ENCODE data around the gene NSUN5.
"Not testable (repeated sequence)": the region's sequence is repeated elsewhere in the genome, so short reads cannot be mapped to it uniquely, and the experiment has no call there.

The NSUN5 gene

DNA sequence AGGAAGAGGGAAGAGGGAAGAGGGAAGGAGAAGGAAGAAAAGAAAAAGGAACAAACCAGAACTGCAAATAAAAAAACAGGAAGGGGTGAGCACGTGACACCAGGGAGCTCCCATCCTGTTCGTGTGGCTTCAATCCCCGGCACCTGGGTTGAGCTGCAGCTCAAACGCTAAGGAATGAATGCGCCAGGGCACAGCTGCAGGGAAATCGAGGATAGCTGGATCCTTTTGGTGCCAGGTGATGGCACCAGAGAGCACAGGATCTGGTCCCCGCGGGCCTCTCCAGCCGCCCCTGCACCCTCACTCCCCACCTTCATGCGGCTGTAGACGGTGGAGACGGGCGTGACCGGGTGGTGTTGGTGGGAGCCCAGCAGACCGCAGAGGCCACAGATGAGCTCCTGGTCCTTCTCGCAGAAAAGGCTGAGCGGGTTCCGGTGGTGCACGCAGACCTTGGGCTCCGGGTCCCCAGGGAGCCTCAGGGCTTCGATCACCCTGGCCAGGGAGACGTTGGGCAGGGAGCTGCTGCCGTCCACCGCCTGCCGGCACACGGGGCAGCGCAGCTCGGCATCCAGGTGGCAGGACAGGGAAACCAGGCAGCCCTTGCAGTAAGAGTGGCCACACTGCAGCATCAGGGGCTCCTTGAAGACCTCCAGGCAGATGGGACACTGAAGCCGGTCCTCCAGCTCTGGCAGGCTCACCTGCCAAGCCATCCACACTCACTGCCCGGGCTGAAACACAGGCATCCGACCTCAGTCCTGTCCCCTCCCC, 15.6 kb upstream of the NSUN5 start:
- peak; percentile 25 for DNase-seq

DNA sequence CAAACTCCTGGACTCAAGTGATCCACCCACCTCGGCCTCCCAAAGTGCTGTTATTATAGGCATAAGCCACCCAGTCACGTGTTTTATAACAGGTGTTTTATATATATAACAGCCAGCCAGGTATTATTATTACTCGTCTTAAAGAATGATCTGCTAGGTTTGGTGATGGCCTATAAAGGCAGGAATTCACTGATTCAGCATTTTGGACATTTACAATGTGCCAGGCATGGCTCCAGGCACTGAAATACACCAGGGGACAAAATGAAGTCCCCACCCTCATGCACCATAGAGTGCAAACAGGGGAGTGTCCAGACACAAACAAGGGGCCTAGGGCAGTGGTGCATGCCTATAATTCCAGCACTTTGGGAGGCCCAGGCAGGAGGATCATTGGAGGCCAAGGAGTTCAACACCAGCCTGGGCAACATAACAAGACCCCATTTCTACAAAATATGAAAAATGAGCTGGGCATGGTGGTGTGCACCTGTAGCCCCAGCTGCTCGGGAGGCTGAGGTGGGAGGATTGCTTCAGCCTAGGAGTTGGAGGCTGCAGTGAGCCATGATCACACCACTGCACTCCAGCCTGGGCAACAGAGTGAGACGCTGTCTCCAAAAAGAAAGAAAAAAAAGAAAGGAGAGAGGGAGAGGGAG, 14.9 kb upstream of the NSUN5 start:
- DNase-seq, result not testable (repeated sequence)

DNA sequence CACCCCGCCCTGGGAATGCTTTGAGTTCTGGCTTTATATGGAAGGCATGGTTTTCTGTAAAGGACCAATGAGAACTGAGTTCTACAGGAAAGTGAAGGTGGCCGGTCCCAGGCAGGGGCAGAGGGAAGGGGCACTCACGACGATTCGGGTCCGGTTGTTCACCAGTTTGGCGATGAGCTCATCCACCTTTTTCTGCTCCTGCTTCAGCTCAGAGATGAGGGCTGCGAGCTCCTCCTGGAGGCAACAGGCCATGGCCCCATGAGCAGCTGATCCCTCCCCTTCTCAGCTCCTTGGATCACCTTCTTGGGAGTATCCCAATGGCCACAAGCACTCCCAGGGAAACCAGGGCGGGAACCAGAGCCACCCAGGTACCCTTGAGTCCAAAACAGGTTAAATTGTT, 11.4 kb upstream of the NSUN5 start:
- DNase-seq, result not testable (repeated sequence)

DNA sequence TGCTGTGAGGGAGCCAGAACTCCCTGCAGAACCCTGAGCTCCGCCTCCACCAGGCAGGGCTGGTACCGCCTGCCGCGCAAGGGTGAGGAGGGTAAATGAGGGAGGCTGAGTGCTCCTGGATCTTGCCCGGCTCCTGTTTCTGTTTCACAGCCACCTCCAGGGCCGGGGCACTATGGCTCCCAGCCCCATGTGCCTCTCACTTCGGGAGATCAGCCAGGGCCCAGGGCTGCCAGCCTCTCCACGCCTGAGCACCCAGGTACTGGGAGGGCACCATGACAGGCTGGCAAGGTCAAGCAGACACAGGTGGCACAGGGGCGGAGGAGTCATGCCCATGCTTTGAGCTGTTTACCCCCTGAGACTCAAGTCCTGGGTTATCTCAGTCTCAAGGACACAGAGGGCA, 10.9 kb upstream of the NSUN5 start:
- not testable (repeated sequence) for DNase-seq

DNA sequence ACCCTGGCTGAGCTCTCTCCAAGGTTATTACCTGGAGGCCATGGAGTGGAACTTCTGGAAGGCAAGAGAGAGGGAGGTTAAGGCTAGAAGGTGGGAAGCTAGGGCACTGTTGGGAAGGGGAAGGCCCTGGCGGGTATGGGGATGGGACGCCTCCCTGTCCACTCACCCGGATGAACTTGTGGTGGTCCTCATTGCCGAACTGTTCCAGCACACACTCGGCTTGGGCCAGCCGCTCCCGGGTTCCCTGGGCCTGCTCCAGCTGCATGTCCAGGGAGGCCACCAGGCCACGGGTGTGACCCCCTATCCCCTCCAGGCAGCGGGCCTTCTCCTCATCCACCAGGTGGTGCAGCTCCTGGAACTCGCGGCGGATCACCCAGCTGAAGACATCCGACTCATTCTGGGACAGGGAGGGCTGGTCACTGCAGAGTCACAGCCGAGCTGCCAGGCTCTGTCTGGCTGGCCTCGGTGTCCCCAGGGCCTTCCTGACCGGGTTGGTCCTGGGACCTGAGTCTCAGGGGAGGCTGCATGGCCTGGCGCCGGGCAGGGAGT, 10.1 kb upstream of the NSUN5 start:
- DNase-seq, result not testable (repeated sequence)

DNA sequence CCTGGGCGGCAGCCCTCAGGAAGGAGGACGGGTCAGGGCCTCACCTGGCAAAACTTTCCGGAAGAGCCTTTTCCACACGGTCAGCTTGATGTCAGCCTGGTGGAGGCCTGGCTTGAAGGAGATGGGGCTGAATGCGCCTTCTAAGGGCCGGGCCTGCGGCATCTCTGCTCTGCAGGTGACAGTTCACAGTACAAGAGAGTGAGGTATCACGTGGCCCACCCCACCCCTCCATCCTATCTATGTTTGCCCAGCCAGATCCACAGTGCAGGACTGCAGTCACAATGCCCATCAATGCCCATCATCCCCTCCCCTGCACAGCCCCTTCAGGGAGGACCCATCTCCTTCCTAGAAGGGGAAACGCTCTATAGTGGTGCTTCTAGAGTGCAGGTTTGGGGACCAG, 7.9 kb upstream of the NSUN5 start:
- DNase-seq, result no peak

DNA sequence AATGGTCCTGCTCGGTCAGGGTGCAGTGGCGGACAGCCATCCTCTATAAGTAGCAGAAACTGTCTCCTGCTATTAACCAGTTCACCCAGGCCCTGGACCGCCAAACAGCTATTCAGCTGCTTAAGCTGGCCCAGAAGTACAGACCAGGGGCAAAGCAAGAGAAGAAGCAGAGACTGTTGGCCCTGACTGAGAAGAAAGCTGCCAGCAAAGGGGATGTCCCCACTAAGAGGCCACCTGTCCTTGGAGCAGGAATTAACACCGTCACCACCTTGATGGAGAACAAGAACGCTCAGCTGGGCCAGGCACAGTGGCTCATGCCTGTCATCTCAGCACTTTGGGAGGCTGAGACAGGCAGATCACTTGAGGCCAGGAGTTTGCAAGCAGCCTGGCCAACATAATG, 5.6 kb upstream of the NSUN5 start:
- no peak for DNase-seq

DNA sequence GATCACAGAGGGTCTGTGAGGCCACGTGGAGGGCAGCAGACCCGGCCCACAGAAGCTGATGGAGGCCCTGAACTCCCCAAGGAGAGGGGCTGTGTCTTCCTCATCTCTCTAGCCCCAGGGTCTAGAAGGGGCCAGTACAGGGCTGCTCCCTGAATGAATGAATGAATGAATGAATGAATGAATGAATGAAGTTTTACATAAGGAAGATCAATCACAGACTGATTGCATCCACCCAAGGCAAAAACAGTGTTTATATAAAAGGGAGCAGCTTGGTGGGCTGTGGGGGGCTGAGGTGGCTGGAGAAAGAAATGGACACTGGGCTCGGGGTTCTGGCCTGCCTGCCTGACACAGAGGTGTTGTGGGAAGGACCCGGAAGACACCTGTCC, 4.9 kb upstream of the NSUN5 start:
- no peak for DNase-seq

DNA sequence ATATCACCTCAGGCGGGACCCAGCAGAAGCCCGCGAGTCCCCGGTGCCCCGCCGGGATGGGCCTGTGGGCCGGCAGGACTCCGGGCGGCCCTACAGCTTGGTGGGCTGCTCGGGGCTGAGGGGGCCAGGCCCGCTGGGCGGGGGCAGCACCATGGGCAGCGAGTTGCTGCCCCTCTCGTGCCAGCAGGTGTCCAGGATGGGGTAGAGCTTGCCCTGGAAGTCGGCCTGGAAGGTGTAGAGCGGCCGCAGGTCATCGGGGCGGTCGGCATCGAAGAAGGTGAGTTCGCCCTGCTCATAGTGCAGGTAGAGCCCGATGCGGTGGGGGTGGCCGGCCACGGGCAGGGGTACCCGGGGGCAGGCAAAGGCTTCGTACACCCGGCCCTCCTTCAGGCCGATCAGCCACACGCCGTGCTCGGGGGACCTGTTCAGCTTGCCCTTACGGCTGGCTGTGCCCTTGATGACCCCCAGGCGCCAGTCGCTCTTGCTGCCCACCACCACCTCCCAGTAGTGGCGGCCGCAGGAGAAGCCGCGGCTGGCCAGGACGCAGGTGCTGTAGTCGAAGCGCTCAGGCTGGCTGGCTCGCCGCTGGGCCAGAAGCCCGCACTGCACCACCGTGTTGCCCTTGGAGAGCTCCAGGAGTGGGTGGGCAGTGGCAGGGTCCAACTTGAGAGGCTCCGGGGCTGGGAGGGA, 4.3 kb upstream of the NSUN5 start:
- DNase-seq, result no peak

DNA sequence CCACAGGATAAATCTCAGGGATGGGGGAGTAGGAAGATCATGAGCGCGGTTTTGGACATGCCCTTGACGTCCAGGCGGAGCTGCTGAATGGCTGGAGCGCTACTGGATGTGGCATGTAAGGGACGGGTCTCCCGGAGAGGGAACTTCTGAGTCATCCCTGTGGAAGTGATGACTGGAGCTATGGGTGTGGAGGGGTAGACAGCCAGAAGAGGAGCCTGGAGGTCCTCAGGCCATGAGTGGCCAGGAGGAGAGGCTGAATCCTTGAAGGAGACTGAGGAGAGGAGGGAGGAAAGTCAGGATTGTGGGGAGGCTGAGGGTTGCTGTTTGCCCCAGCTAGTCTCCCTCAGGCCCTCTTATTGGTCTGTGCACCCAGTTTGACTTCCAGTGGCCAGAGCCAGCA, 2.8 kb upstream of the NSUN5 start:
- not testable (repeated sequence) for DNase-seq

DNA sequence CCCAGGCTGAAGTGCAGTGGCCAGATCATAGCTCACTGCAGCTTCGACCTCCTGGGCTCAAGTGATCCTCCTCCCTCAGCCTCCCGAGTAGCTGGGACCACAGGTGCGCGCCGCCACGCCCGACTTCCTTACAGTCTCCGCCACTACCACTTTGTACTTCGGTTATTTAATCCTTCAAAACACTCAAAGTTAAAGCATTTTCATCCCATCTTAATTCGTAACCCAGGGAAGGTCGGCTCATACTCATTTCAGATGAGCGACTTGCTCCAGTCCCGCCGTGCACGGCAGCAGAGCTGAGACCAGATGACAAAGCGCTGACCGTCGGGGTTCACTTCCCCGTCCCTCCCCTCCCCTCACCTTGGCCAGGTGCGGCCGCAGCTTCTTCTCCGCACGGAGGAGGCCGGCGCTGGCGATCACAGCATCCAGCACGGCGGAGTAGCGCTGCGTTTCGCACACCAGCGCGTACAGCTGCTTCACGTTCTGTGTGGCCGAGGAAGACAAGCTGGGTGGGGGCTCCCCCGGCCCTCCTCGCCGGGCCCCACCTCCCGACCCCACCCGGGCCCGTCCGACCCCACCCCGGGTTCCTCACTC, 457 bp downstream of the NSUN5 start:
- DNase-seq, result no peak

DNA sequence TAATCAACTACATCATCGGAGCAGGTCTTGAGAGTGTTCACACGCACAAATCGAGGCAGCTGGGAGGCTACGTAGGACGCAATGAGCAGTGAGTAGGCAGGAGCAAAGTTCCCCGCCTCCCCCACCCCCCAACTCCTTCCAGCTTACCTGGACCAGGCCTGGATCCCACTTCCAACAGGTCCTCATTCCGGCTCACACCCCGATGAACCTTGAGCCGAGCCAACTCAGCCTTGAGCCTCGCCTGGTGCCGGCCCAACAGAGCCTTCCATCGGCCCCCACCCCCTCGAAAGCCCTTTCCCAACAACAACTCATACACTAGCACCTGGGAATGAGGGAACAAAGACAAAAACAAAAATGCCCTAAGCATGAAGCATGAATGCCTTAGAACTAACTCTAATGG, 1.2 kb downstream of the NSUN5 start:
- no peak for DNase-seq

DNA sequence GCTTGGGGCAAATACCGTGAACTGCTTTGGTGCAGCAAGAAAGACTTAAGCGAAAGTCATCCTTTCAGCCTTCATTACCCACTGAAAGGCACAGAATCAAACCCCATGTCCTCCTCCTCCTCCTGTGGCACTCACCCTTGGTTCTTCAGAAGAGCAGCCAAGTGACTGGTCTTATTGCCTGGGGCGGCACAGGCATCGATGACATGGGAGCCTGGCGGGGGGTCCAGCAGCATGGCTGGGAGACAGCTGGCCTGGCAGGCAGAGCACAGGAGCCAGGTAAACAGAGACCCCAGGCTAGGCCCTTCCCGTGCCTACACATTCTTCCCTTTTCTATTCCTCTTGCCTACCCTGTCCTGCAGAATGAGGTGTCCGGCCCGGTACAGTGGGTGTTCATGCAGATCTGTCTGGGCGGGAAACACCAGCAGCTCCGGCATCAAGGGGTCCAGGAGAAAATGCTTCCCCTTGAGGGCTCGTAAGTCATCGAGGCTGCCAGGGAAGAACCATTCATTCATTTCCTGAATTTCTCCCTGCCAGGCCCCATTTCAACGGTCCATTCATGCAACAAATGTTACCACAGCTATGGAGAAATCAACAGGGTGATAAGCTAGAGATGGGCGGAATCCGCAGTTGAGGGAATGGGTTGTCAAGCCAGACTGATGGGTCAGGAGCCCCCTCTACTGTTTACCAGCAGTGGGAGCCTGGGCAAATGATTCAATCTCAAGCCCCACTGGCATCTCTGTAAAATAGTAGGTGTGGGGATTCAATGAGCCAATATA, 3.8 kb downstream of the NSUN5 start:
- not testable (repeated sequence) for DNase-seq

DNA sequence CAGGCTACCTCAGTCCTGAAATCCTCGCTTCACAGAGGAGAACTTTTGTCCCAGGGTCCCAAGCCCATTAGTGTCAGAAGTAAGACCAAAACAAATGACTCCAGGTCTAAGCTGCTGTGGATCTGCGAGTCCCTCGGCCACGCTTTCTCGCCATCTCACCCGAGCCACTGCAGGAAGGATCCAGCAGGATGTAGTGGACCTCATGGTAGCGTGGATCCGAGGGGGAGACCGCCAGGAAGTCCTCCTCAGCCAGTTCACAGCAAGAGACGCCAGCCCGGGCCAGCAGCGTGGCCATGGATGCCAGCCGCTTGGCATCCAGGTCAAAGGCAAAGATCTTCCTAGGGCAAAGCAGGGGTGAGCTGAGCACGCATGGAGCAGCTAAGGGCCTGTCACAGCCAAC, 4.6 kb downstream of the NSUN5 start:
- no peak for DNase-seq

DNA sequence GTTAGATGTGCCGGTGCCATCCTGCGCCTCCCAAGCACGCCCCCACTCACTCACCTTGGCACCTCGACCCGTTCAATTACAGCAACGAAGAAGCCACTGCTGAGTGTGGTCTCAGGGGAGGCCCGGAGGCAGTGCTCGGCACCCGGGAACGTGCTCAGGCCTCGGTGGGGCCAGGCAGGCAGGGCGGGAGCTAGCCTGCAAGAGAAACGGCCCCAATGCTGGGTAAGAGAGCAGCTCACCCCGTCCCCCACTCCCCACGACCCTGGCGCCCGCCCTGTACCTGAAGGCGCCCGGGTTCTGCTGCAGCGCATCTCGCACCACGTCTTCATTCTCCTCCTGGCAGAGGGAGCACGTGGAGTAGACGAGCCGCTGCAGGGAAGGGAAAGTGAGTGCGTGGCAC, 5.1 kb downstream of the NSUN5 start:
- DNase-seq, result no peak

DNA sequence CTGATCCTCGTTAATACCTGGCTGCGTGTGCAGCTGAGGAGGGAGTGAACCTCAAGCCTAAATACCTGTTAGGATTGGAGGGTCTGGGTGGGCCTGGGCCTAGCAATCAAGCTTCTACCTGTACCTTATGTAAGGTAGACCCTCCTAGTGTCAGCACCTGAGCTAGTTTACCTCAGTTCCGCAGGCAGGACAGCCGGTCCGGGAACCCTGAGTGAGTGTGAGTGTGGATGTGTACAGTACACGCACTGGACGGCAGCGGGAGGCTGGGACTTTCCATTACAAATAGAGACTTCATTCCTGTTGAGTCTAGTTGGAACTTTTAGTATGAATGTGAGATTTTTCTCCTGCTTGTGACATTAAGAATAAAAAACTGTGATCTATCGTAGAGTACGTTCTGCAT, 5.8 kb downstream of the NSUN5 start:
- DNase-seq, result not testable (repeated sequence)

DNA sequence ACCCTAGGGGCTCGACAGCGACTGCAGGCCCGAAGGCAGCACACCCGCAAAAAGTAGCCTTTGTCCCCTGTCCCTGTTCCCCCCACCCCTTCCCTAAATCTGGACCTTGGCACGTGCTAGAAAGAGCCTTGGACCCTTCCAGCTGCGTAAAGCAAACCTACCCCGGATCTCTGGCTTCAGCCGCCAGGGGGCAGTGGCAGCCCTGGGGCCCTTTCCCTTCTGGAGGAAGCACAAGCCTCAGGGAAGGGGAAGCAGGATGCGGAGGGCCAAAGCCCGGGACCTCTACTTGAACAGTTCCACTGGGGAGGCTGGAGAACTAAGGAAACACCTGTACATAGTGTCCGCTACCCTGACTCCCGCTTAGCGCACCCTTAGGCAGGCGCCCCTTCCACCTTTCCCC, 7.5 kb downstream of the NSUN5 start:
- DNase-seq, result not testable (repeated sequence)

DNA sequence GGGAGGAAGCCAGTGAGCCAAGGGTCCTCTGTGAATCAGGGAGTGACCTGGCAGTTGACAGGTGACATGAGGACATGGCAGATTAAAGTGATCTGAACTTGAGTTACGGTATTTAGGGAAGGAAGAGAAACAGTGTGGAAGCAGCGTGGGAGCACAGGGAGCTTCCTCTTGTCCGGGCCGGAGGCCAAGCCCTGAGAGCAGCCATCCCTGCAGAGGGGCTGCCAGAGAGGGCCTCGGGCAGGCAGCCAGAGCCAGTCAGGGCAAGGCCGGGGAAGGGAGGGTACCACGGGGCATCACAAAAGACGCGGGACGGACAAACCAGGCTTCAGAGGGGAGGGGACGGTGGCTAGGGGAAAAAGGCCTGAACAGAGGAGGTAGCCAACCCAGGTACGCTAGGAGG, 8.8 kb downstream of the NSUN5 start:
- DNase-seq, result not testable (repeated sequence)

DNA sequence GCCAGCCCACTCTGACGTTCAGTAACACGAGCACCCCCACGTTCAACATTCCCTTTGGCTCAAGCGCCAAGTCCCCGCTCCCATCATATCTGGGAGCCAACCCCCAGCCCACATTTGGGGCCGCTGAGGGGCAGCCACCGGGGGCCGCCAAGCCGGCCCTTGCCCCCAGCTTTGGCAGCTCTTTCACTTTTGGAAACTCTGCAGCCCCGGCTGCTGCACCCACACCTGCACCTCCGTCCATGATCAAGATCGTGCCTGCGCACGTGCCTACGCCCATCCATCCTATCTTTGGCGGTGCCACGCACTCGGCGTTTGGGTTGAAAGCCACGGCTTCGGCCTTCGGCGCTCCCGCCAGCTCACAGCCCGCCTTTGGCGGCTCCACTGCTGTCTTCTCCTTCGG, 10.9 kb downstream of the NSUN5 start:
- DNase-seq, result not testable (repeated sequence)

DNA sequence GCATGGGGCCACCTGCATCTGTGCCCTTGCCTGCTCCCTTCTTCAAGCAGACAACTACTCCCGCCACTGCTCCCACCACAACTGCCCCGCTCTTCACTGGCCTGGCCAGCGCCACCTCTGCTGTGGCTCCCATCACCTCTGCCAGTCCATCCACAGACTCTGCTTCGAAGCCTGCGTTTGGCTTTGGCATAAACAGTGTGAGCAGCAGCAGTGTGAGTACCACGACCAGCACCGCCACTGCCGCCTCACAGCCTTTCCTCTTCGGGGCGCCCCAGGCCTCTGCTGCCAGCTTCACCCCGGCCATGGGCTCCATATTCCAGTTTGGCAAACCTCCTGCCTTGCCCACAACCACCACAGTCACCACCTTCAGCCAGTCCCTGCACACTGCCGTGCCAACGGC, 11.4 kb downstream of the NSUN5 start:
- not testable (repeated sequence) for DNase-seq

DNA sequence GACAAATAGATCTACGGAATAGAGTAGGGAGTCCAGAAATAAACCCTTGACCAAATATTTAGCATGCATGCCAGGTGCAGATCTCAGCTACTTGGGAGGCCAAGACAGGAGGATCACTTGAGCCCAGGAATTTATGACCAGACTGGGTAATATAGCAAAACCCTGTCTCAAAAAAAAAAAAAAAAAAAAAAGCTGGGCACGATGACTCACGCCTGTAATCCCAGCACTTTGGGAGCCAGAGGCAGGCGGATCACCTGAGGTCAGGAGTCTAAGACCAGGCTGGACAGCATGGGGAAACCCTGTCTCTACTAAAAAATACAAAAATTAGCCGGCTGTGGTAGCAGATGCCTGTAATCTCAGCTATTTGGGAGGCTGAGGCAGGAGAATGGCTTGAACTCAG, 31.4 kb downstream of the NSUN5 start:
- DNase-seq, result not testable (repeated sequence)

DNA sequence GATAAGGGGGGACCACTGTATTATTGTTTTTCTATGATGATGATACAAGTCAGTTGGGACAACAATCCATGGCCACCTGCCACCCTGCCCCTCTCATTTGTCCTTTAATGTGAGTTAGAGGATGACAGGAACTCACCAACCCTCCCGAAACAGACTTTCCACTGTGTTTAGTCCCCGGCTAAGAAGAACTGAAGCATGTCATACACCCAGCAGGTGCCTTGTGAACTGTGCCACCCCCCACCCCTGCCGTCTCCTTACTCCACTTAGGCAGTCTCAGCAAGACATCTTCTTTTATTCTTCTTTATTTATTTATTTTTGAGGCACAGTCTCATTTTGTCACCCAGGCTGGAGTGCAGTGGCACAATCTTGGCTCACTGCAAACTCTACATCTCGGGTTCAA, 40.8 kb downstream of the NSUN5 start:
- DNase-seq, result not testable (repeated sequence)

Data from activated CD4-positive, alpha-beta T cell treated with anti-CD3 and anti-CD28 coated beads for 1 hour (primary cell).